HCT116 (cell line): ENCODE data around the gene RIPOR2. TPM values are rescaled to one million over a fixed set of nuclear protein-coding genes. Genes with fewer than 3 reads are reported as not detected.

Source experiments
- ATAC-seq: fragments of 200-7000 bp; cut with Tn5 transposase; 2 replicates; pipeline ENCODE4 v1.9.1; 2020; ENCODE audit warnings: mild to moderate bottlenecking, moderate library complexity
- BruUV-seq: library from RNA; stranded (reverse); fragments of 400-500 nt; replicated peaks from 2 replicates; lab custom pipeline; 2021; lab: Mats Ljungman, UMichigan
- CTCF ChIA-PET: fragments of 300-600 bp; sonication (Branson Sonifier 250); formaldehyde crosslinking; loops from one replicate; lab custom pipeline; 2021; ENCODE audit warnings: antibody characterized with exemption; lab: Charles Lee
- POLR2A ChIA-PET: fragments of 300-600, 350-600 bp; sonication (Branson Sonifier 250); formaldehyde crosslinking; loops from one replicate; lab custom pipeline; 2021; ENCODE audit warnings: antibody characterized with exemption; lab: Charles Lee
- RAD21 ChIA-PET, 2 experiments: fragments of 300-600 bp; sonication (Branson Sonifier 250); formaldehyde crosslinking; loops; one replicate each; lab custom pipeline; 2023; ENCODE audit warnings: low total read pairs in 2 of 2; ENCODE audit not compliant: uncharacterized antibody in 2 of 2, unreplicated experiment in 2 of 2, low non-redundant PET in 1 of 2; lab: Charles Lee
- DNase-seq: peaks from one replicate; pipeline ENCODE4 v3.0.0-alpha.2; 2010; ENCODE audit warnings: low read depth, low spot score
- H2AFZ ChIP-seq: fragments of 200-600 bp; shearing (Covaris generic), sonication (generic); 2 replicates; pipeline ENCODE4 v1.6.1; 2017; ENCODE audit warnings: low read depth, mixed run types, mixed read lengths, antibody characterized with exemption, low read length; ENCODE audit not compliant: poor library complexity, severe bottlenecking
- H3K27ac ChIP-seq: 2 replicates; pipeline ENCODE4 v1.5.1; 2012; ENCODE audit warnings: low read depth, low read length
- H3K27me3 ChIP-seq: fragments of 200-600 bp; sonication (generic); 2 replicates; pipeline ENCODE4 v1.6.1; 2016; ENCODE audit warnings: mixed run types, low read length, mixed read lengths; ENCODE audit not compliant: insufficient read depth
- H3K36me3 ChIP-seq, 2 experiments: fragments of 200-500 bp in 1 of 2; fragments of 200-600 bp in 1 of 2; sonication (Bioruptor generic) in 1 of 2; sonication (generic) in 1 of 2; 2 replicates each; pipeline versions ENCODE4 v1.5.1 to v1.6.1; 2014 to 2016; ENCODE audit warnings: low read length in 2 of 2, inconsistent platforms in 1 of 2, mixed read lengths in 1 of 2, mixed run types in 1 of 2; ENCODE audit not compliant: insufficient read depth in 2 of 2, control insufficient read depth in 1 of 2
- H3K4me1 ChIP-seq, 2 experiments: fragments of 200-600 bp in 1 of 2; sonication (generic) in 1 of 2; 2 replicates each; pipeline versions ENCODE4 v1.5.1 to v1.6.1; 2012 to 2017; ENCODE audit warnings: low read length in 2 of 2, inconsistent platforms in 1 of 2, mild to moderate bottlenecking in 1 of 2, mixed read lengths in 1 of 2, mixed run types in 1 of 2, moderate library complexity in 1 of 2; ENCODE audit not compliant: insufficient read depth in 2 of 2, control insufficient read depth in 1 of 2
- H3K4me2 ChIP-seq: fragments of 200-600 bp; sonication (generic); 2 replicates; pipeline ENCODE4 v1.6.1; 2017; ENCODE audit warnings: mixed run types, low read length, mixed read lengths
- H3K4me3 ChIP-seq, 2 experiments: fragments of 200-600 bp in 1 of 2; sonication (generic) in 1 of 2; replicated peaks in 1 of 2; 2 replicates each; pipeline ENCODE4 v1.5.1; 2011 to 2016; ENCODE audit warnings: low read length in 2 of 2, control low read depth in 1 of 2, low read depth in 1 of 2, mild to moderate bottlenecking in 1 of 2, mixed read lengths in 1 of 2, mixed run types in 1 of 2
- H3K79me2 ChIP-seq: fragments of 200-600 bp; sonication (generic); 2 replicates; pipeline ENCODE4 v1.6.1; 2017; ENCODE audit warnings: mild to moderate bottlenecking, mixed run types, low read length, moderate library complexity, mixed read lengths; ENCODE audit not compliant: insufficient read depth
- H3K9ac ChIP-seq: fragments of 200-600 bp; sonication (generic); 2 replicates; pipeline ENCODE4 v1.6.1; 2016; ENCODE audit warnings: low read length, mixed read lengths
- H3K9me2 ChIP-seq: fragments of 200-600 bp; sonication (generic), shearing (Covaris generic); 2 replicates; pipeline ENCODE4 v1.6.1; 2017; ENCODE audit warnings: mixed run types, mild to moderate bottlenecking, moderate library complexity; ENCODE audit not compliant: insufficient read depth
- H3K9me3 ChIP-seq, 2 experiments: fragments of 200-500 bp in 1 of 2; fragments of 200-600 bp in 1 of 2; sonication (Bioruptor generic) in 1 of 2; sonication (generic) in 1 of 2; 2 replicates each; pipeline ENCODE4 v1.6.1; 2014 to 2017; ENCODE audit warnings: low read length in 2 of 2, mixed read lengths in 2 of 2, inconsistent platforms in 1 of 2, low read depth in 1 of 2, mild to moderate bottlenecking in 1 of 2, mixed run types in 1 of 2, moderate library complexity in 1 of 2; ENCODE audit not compliant: control insufficient read depth in 1 of 2, insufficient read depth in 1 of 2
- H4K20me1 ChIP-seq: fragments of 200-600 bp; sonication (generic), shearing (Covaris generic); 2 replicates; pipeline ENCODE4 v1.6.1; 2017; ENCODE audit warnings: mixed run types, mild to moderate bottlenecking, moderate library complexity; ENCODE audit not compliant: insufficient read depth
- EGR1 ChIP-seq: IDR thresholded peaks from 2 replicates; pipeline ENCODE4 v1.6.1; 2012; ENCODE audit warnings: low read depth
- EZH2phosphoT487 ChIP-seq: fragments of 200-600 bp; IDR thresholded peaks from 2 replicates; pipeline ENCODE4 v1.6.1; 2018; ENCODE audit warnings: antibody characterized with exemption, borderline replicate concordance
- FOSL1 ChIP-seq: IDR thresholded peaks from 2 replicates; pipeline ENCODE4 v1.6.1; 2012; ENCODE audit warnings: low read depth
- JUND ChIP-seq: IDR thresholded peaks from 2 replicates; pipeline ENCODE4 v1.6.1; 2012
- POLR2A ChIP-seq: IDR thresholded peaks from 2 replicates; pipeline ENCODE4 v1.7.0; 2011; ENCODE audit warnings: borderline replicate concordance; ENCODE audit not compliant: insufficient read depth, insufficient read length; ENCODE audit errors: extremely low read depth
- POLR2AphosphoS5 ChIP-seq: IDR thresholded peaks from 2 replicates; pipeline ENCODE4 v1.6.1; 2011; ENCODE audit warnings: mild to moderate bottlenecking, low read depth, low read length, moderate library complexity
- RAD21 ChIP-seq: IDR thresholded peaks from 2 replicates; pipeline ENCODE4 v1.6.1; 2012; ENCODE audit warnings: low read depth, mild to moderate bottlenecking
- TCF7L2 ChIP-seq: IDR thresholded peaks from 2 replicates; pipeline ENCODE4 v1.7.0; 2011; ENCODE audit warnings: borderline replicate concordance, inconsistent platforms; ENCODE audit not compliant: insufficient read depth, insufficient read length; ENCODE audit errors: extremely low read depth
- intact Hi-C: fragments of 100-400 bp; cut with micrococcal nuclease; formaldehyde crosslinking; loops from 2 replicates; pipeline ENCODE4 v1.10.0; 2022
- total RNA-seq: library from RNA; stranded (reverse); gene quantifications from one replicate; pipeline ENCODE4 v1.2.1, GENCODE V29; 2021; ENCODE audit not compliant: unreplicated experiment
- TF ChIP-seq, protein P1 (sequence below): IDR thresholded peaks from 2 replicates; pipeline ENCODE4 v1.6.1; 2012; ENCODE audit warnings: low read depth
- TF ChIP-seq, protein P2 (sequence below): IDR thresholded peaks from 2 replicates; pipeline ENCODE4 v1.6.1; 2012
- TF ChIP-seq, protein P3 (sequence below): IDR thresholded peaks from 2 replicates; pipeline ENCODE4 v1.6.1; 2012

RIPOR2 gene
- total RNA-seq, 1 experiment from 2014 or later: 0.44 TPM

DNA sequence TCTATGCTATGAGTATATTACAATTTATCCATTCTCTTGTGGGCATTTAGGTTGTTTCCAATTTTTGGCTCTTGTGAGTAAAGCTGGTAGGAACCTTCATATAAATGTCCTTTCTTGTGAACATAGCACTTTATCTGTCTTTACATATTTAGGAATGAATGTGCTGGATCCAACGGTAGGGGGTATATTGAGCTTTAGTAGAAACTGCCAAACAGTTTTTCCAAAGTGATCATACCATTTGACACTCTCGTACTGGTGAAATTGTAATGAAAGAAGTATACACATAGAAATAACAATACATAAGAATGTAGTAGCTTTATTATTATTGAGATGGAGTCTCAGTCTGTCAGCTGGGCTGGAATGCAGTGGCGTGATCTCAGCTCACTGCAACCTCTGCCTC, 106.1 kb downstream of the RIPOR2 start:
- CTCF ChIA-PET: no interaction called here
- RAD21 ChIA-PET: no interaction called here
- DNase-seq: no peak
- Histone ChIP-seq H2AFZ (no peak overlapping the region), H3K79me2 (no peaks in the 10 kb centered on the region), H4K20me1 (no peaks in the 10 kb centered on the region), H3K4me1 (no peaks in the 10 kb centered on the region), H3K9me2 (no peaks in the 10 kb centered on the region), H3K9me3 (no peaks in the 10 kb centered on the region), H3K4me2 (no peak overlapping the region), H3K27ac (no peak overlapping the region)
- no TSS peak for BruUV-seq
- TF ChIP-seq EZH2phosphoT487 (no peak), FOSL1 (no peak), POLR2A (no peak), EGR1 (no peak), POLR2AphosphoS5 (no peak), TCF7L2 (no peak), RAD21 (no peak), JUND (no peak)
- TF ChIP-seq, protein P1, sequence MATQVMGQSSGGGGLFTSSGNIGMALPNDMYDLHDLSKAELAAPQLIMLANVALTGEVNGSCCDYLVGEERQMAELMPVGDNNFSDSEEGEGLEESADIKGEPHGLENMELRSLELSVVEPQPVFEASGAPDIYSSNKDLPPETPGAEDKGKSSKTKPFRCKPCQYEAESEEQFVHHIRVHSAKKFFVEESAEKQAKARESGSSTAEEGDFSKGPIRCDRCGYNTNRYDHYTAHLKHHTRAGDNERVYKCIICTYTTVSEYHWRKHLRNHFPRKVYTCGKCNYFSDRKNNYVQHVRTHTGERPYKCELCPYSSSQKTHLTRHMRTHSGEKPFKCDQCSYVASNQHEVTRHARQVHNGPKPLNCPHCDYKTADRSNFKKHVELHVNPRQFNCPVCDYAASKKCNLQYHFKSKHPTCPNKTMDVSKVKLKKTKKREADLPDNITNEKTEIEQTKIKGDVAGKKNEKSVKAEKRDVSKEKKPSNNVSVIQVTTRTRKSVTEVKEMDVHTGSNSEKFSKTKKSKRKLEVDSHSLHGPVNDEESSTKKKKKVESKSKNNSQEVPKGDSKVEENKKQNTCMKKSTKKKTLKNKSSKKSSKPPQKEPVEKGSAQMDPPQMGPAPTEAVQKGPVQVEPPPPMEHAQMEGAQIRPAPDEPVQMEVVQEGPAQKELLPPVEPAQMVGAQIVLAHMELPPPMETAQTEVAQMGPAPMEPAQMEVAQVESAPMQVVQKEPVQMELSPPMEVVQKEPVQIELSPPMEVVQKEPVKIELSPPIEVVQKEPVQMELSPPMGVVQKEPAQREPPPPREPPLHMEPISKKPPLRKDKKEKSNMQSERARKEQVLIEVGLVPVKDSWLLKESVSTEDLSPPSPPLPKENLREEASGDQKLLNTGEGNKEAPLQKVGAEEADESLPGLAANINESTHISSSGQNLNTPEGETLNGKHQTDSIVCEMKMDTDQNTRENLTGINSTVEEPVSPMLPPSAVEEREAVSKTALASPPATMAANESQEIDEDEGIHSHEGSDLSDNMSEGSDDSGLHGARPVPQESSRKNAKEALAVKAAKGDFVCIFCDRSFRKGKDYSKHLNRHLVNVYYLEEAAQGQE: no peak
- TF ChIP-seq, protein P2, sequence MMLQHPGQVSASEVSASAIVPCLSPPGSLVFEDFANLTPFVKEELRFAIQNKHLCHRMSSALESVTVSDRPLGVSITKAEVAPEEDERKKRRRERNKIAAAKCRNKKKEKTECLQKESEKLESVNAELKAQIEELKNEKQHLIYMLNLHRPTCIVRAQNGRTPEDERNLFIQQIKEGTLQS: no peak
- TF ChIP-seq, protein P3, sequence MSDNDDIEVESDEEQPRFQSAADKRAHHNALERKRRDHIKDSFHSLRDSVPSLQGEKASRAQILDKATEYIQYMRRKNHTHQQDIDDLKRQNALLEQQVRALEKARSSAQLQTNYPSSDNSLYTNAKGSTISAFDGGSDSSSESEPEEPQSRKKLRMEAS: no peak
- TF ChIP-seq, all 23 proteins: peak for 0
- Histone ChIP-seq H3K36me3 (no peaks in the 10 kb centered on the region), H3K9ac (no peak overlapping the region), H3K4me3 (no peak overlapping the region), H3K27me3 (no peaks in the 10 kb centered on the region)
- intact Hi-C loops: no loop called here
- no peak for ATAC-seq
- POLR2A ChIA-PET: no interaction called here
